ENCODE measurements around the gene FSIP1.

Gene FSIP1

DNA sequence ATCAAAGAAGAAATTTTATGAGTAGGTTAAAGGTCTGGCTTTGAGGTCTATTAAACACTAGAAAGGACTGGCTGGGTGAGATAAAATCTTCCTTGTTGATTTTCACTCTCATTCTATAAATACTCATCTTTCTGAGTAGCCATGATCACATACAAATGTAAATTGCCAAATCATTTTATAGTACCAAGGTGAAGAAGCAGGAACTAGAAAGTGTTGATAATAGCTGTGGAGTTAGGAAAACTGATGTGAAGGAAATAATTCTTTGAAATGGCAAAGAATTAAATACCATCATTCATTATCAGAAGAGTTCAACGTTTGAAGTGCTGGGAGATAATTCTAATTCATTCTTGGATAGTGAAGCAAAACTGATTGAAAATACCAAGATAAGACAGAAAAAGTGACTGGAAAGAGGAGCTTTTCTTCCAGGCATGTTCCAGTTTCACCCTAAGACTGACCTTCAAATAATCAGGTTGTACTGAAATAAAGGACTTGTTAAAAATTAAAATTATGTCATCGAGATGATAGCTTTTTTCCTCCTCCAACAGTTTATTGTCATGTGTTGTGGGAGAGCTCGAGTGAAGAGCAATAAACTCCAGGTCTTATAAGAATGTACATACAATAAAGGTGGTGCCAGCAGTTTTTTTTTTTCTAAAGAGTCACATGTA lies 184.3 kb downstream of the FSIP1 start:
- TF ChIP-seq, protein P1, sequence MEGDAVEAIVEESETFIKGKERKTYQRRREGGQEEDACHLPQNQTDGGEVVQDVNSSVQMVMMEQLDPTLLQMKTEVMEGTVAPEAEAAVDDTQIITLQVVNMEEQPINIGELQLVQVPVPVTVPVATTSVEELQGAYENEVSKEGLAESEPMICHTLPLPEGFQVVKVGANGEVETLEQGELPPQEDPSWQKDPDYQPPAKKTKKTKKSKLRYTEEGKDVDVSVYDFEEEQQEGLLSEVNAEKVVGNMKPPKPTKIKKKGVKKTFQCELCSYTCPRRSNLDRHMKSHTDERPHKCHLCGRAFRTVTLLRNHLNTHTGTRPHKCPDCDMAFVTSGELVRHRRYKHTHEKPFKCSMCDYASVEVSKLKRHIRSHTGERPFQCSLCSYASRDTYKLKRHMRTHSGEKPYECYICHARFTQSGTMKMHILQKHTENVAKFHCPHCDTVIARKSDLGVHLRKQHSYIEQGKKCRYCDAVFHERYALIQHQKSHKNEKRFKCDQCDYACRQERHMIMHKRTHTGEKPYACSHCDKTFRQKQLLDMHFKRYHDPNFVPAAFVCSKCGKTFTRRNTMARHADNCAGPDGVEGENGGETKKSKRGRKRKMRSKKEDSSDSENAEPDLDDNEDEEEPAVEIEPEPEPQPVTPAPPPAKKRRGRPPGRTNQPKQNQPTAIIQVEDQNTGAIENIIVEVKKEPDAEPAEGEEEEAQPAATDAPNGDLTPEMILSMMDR (IDR thresholded peaks at IDR 0.05; ENCODE audit: insufficient read depth, low read length, missing control alignments), result no peak
- POLR2A ChIA-PET, result interaction anchor here (0.7 to 1.9 kb wide), 7 partner anchors 9 to 454 kb away, joined by 3 to 7 read pairs (median 4); partner anchors contain the start of gene THBS1
- DNase-seq (ENCODE audit: low read depth, low spot score), result peak; percentile 90
- H3K4me3 ChIP-seq (ENCODE audit: low read depth, low read length), result no peak overlapping the region
- CTCF ChIA-PET, result interaction anchor here (0.8 to 2.4 kb wide), 3 partner anchors 87 to 890 kb away, joined by 3 to 10 read pairs (median 3); no protein-coding TSS in a partner anchor

DNA sequence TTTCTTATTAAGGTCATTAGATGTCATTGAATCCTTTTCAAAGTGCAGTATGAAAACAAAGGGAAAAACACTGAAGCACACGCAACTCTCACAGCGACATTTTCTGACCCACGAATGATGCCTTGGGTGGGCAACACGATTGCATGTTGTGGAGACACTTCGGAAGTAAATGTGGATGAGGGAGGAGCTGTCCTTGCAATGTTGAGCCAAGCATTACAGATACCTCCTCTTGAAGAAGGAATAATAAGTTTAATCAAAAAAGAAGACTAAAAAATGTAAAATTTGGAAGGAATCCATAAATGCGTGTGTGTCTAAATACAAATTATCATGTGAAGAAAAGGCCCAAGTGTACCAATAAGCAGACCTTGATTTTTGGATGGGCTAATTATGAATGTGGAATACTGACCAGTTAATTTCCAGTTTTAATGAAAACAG lies 184.9 kb downstream of the FSIP1 start:
- peak; percentile 94 for DNase-seq (ENCODE audit: low read depth, low spot score)
- ChIA-PET POLR2A (interaction anchor here (0.9 to 1.7 kb wide), 4 partner anchors 8 to 159 kb away, joined by 4 to 7 read pairs (median 5); partner anchors contain the start of gene THBS1), CTCF (interaction anchor here (1.5 to 2.4 kb wide), 2 partner anchors 88 to 159 kb away, joined by 3 to 10 read pairs; no protein-coding TSS in a partner anchor)
- TF ChIP-seq, protein P1 (IDR thresholded peaks at IDR 0.05; ENCODE audit: insufficient read depth, low read length, missing control alignments), result no peak
- H3K4me3 ChIP-seq (ENCODE audit: low read depth, low read length), result no peak overlapping the region

DNA sequence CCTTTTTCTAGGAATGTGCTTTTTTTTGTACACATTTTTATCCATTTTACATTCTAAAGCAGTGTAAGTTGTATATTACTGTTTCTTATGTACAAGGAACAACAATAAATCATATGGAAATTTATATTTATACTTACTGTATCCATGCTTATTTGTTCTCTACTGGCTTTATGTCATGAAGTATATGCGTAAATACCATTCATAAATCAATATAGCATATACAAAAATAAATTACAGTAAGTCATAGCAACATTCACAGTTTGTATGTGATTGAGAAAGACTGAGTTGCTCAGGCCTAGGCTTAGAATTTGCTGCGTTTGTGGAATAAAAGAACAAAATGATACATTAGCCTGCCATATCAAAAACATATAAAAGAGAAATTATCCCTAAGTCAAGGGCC lies 185.3 kb downstream of the FSIP1 start:
- TF ChIP-seq, protein P1 (IDR thresholded peaks at IDR 0.05; ENCODE audit: insufficient read depth, low read length, missing control alignments), result no peak
- ChIA-PET POLR2A (no interaction called here), CTCF (interaction anchor here (2.4 kb wide), 1 partner anchor 160 kb away, joined by 10 read pairs; no protein-coding TSS in a partner anchor)
- H3K4me3 ChIP-seq (ENCODE audit: low read depth, low read length), result no peak overlapping the region
- no peak for DNase-seq (ENCODE audit: low read depth, low spot score)

DNA sequence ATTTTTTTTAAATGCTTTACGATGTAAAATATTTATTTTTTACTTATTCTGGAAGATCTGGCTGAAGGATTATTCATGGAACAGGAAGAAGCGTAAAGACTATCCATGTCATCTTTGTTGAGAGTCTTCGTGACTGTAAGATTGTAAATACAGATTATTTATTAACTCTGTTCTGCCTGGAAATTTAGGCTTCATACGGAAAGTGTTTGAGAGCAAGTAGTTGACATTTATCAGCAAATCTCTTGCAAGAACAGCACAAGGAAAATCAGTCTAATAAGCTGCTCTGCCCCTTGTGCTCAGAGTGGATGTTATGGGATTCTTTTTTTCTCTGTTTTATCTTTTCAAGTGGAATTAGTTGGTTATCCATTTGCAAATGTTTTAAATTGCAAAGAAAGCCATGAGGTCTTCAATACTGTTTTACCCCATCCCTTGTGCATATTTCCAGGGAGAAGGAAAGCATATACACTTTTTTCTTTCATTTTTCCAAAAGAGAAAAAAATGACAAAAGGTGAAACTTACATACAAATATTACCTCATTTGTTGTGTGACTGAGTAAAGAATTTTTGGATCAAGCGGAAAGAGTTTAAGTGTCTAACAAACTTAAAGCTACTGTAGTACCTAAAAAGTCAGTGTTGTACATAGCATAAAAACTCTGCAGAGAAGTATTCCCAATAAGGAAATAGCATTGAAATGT lies 186.1 kb downstream of the FSIP1 start:
- POLR2A ChIA-PET, result interaction anchor here (0.7 kb wide), 1 partner anchor 326 kb away, joined by 3 read pairs; no protein-coding TSS in a partner anchor
- CTCF ChIA-PET, result no interaction called here

DNA sequence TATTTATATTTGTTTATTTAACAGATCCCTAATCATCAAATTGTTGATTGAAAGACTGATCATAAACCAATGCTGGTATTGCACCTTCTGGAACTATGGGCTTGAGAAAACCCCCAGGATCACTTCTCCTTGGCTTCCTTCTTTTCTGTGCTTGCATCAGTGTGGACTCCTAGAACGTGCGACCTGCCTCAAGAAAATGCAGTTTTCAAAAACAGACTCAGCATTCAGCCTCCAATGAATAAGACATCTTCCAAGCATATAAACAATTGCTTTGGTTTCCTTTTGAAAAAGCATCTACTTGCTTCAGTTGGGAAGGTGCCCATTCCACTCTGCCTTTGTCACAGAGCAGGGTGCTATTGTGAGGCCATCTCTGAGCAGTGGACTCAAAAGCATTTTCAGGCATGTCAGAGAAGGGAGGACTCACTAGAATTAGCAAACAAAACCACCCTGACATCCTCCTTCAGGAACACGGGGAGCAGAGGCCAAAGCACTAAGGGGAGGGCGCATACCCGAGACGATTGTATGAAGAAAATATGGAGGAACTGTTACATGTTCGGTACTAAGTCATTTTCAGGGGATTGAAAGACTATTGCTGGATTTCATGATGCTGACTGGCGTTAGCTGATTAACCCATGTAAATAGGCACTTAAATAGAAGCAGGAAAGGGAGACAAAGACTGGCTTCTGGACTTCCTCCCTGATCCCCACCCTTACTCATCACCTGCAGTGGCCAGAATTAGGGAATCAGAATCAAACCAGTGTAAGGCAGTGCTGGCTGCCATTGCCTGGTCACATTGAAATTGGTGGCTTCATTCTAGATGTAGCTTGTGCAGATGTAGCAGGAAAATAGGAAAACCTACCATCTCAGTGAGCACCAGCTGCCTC lies 187.1 kb downstream of the FSIP1 start:
- DNase-seq (ENCODE audit: low read depth, low spot score), result peak; percentile 71
- no peak overlapping the region for H3K4me3 ChIP-seq (ENCODE audit: low read depth, low read length)
- ChIA-PET POLR2A (interaction anchor here (0.9 kb wide), 2 partner anchors 9 to 15 kb away, joined by 3 read pairs; partner anchors contain the start of gene THBS1), CTCF (interaction anchor here (1.2 kb wide), 1 partner anchor 161 kb away, joined by 3 read pairs; no protein-coding TSS in a partner anchor)
- TF ChIP-seq, protein P1 (IDR thresholded peaks at IDR 0.05; ENCODE audit: insufficient read depth, low read length, missing control alignments), result no peak

More for the DNA sequence above, 186.1 kb downstream of the FSIP1 start:
- TF ChIP-seq, protein P1 (IDR thresholded peaks at IDR 0.05; ENCODE audit: insufficient read depth, low read length, missing control alignments), result no peak
- H3K4me3 ChIP-seq (ENCODE audit: low read depth, low read length), result no peak overlapping the region
- DNase-seq (ENCODE audit: low read depth, low spot score), result peak; percentile 77
